GM23338 (cell line): ENCODE data around the gene HSPD1. TPM values are rescaled to one million over a fixed set of nuclear protein-coding genes. Genes with fewer than 3 reads are reported as not detected.

Experiments used
- ATAC-seq: fragments of 200-7000 bp; cut with Tn5 transposase; 3 replicates; pipeline ENCODE4 v1.9.1; 2020
- DNase-seq: peaks from one replicate; pipeline ENCODE4 v3.0.0-alpha.2; 2015; ENCODE audit warnings: low spot score
- H2AFZ ChIP-seq: fragments of 200-600 bp; sonication (generic); 2 replicates; pipeline ENCODE4 v1.8.0; 2016; ENCODE audit warnings: antibody characterized with exemption, mild to moderate bottlenecking, moderate library complexity
- H3F3A ChIP-seq: fragments of 200-600 bp; sonication (generic); replicated peaks from 2 replicates; pipeline ENCODE4 v1.8.0; 2017; ENCODE audit warnings: antibody characterized with exemption, mixed run types, low read depth
- H3K27ac ChIP-seq: fragments of 200-600 bp; sonication (generic); 2 replicates; pipeline ENCODE4 v1.6.1; 2016; ENCODE audit warnings: low read depth
- H3K27me3 ChIP-seq: fragments of 200-600 bp; sonication (generic); 2 replicates; pipeline ENCODE4 v1.8.0; 2016; ENCODE audit warnings: mild to moderate bottlenecking, mixed run types, moderate library complexity; ENCODE audit not compliant: insufficient read depth
- H3K36me3 ChIP-seq: fragments of 200-600 bp; sonication (generic); 2 replicates; pipeline ENCODE4 v1.8.0; 2016; ENCODE audit warnings: mild to moderate bottlenecking; ENCODE audit not compliant: insufficient read depth
- H3K4me1 ChIP-seq: fragments of 200-600 bp; sonication (generic); 2 replicates; pipeline ENCODE4 v1.8.0; 2016; ENCODE audit warnings: mild to moderate bottlenecking, moderate library complexity; ENCODE audit not compliant: insufficient read depth
- H3K4me2 ChIP-seq: fragments of 200-600 bp; sonication (generic); 2 replicates; pipeline ENCODE4 v1.7.1; 2017; ENCODE audit warnings: mixed run types
- H3K4me3 ChIP-seq: fragments of 200-600 bp; sonication (generic); 2 replicates; pipeline ENCODE4 v1.6.1; 2016; ENCODE audit warnings: mixed run types
- H3K79me2 ChIP-seq: fragments of 200-600 bp; sonication (generic); replicated peaks from 2 replicates; pipeline ENCODE4 v1.8.0; 2017; ENCODE audit warnings: mild to moderate bottlenecking; ENCODE audit not compliant: insufficient read depth
- H3K9me2 ChIP-seq: fragments of 200-600 bp; sonication (generic); 2 replicates; pipeline ENCODE4 v1.8.0; 2017; ENCODE audit not compliant: insufficient read depth
- H4K20me1 ChIP-seq: fragments of 200-600 bp; sonication (generic); replicated peaks from 2 replicates; pipeline ENCODE4 v1.8.0; 2017; ENCODE audit warnings: mild to moderate bottlenecking; ENCODE audit not compliant: insufficient read depth
- H3K27ac Mint-ChIP-seq: 2 replicates; pipeline ENCODE4 v1.8.0; 2020; ENCODE audit warnings: inconsistent platforms, mild to moderate bottlenecking, moderate library complexity, mixed read lengths
- H3K27me3 Mint-ChIP-seq: 3 replicates; pipeline ENCODE4 v1.8.0; 2022; ENCODE audit warnings: low read depth, mild to moderate bottlenecking, moderate library complexity, mixed read lengths, inconsistent platforms; ENCODE audit not compliant: insufficient read depth, poor library complexity
- H3K36me3 Mint-ChIP-seq: 3 replicates; pipeline ENCODE4 v1.8.0; 2021; ENCODE audit warnings: low read depth, mild to moderate bottlenecking, inconsistent platforms, moderate library complexity, mixed read lengths
- H3K4me1 Mint-ChIP-seq: 3 replicates; pipeline ENCODE4 v1.8.0; 2020; ENCODE audit warnings: mild to moderate bottlenecking, inconsistent platforms, mixed read lengths
- H3K4me3 Mint-ChIP-seq: 3 replicates; pipeline ENCODE4 v1.8.0; 2021; ENCODE audit warnings: moderate library complexity, mild to moderate bottlenecking, inconsistent platforms, mixed read lengths
- H3K9me3 Mint-ChIP-seq: 3 replicates; pipeline ENCODE4 v1.8.0; 2020; ENCODE audit warnings: moderate library complexity, mild to moderate bottlenecking, inconsistent platforms, mixed read lengths
- CREB1 ChIP-seq: fragments of 250-450 bp; sonication (Bioruptor Pico); IDR thresholded peaks from 2 replicates; pipeline ENCODE4 v1.5.0; 2020; ENCODE audit warnings: low read depth, mild to moderate bottlenecking, moderate library complexity
- EZH2phosphoT487 ChIP-seq: fragments of 200-600 bp; sonication (generic); IDR thresholded peaks from one replicate; pipeline ENCODE4 v1.8.1; 2018; ENCODE audit warnings: antibody characterized with exemption; ENCODE audit not compliant: unreplicated experiment
- POLR2AphosphoS5 ChIP-seq: IDR thresholded peaks from 2 replicates; pipeline ENCODE4 v1.6.1; 2016; ENCODE audit warnings: antibody characterized with exemption, low read depth
- ZNF114 ChIP-seq: fragments of 250-450 bp; sonication (Bioruptor Pico); IDR thresholded peaks from 2 replicates; pipeline ENCODE4 v1.5.0; 2020; ENCODE audit warnings: mild to moderate bottlenecking, moderate library complexity
- ZNF331 ChIP-seq: fragments of 250-450 bp; sonication (Bioruptor Pico); IDR thresholded peaks from 2 replicates; pipeline ENCODE4 v1.5.0; 2020; ENCODE audit warnings: low read depth, mild to moderate bottlenecking, moderate library complexity
- polyA plus RNA-seq: library from polyadenylated mRNA; unstranded; fragments of >200 nt; fragmentation: Nextera tagmentation; extraction: Ambion mirVana; gene quantifications from 2 replicates; pipeline ENCODE4 v1.2.1, GENCODE V29; 2016
- total RNA-seq: library from RNA; depleted of rRNA; stranded (reverse); fragments of >200 nt; shearing (Covaris generic); gene quantifications from 2 replicates; pipeline ENCODE4 v1.2.3, GENCODE V29; 2014
- TF ChIP-seq, protein P1 (sequence below): IDR thresholded peaks from one replicate; pipeline ENCODE4 v1.6.1; 2018; ENCODE audit warnings: antibody characterized with exemption; ENCODE audit not compliant: unreplicated experiment
- TF ChIP-seq, protein P2 (sequence below), 2 experiments: fragments of 200-600 bp in 1 of 2; sonication (generic) in 1 of 2; conservative IDR thresholded peaks; 2 replicates each; pipeline versions ENCODE4 v1.5.1 to v1.6.1; 2016 to 2017; ENCODE audit warnings: antibody characterized with exemption in 2 of 2, low read depth in 2 of 2, mild to moderate bottlenecking in 2 of 2, moderate library complexity in 1 of 2
- TF ChIP-seq, protein P3 (sequence below): IDR thresholded peaks from 2 replicates; pipeline ENCODE4 v1.6.1; 2016; ENCODE audit warnings: antibody characterized with exemption

HSPD1 gene
- total and polyA plus RNA-seq, 2 experiments from 2014 or later, result 880 to 1,188 TPM

DNA sequence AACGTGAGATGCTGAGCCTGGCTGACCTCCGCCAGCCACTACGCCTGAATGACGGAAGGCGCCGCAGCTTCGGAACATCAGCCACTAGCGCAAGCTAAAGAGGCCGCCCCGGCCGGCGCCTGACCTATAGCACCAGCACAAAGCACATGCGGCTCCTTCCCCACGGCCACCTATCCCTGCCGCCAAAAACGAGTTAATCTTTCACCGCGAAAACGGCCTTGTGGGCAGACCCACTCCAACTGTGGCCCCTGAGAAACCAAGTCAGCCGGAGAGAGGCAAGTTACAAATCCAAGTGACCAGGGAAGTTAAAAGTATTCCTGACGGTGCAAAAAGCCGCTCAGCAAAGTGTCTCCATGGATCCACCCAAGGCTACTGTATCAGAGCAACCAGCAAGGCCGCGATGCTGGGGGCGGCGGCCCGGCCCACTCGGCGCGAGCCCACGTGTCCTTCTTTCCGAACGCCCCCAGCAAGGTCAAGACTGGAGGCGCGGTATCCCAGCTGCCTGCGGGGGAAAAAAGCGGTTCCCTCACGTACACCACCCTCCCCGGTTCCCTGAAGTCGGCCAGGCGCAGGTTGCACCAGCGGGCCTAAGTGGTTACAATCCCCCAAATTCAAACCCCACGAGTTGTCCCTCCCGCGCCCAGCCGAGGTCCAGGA lies 575 bp downstream of the HSPD1 start:
- DNase-seq (peak; percentile 68), ATAC-seq (peak; percentile 34)
- Histone ChIP-seq H2AFZ (no peak overlapping the region), H3F3A (peaks cover 35% of the 10 kb centered on the region), H3K4me1 (peaks cover 32% of the 10 kb centered on the region), H3K27ac (peak overlapping the region; percentile 96; the same call in 1 of the 2 replicates), H3K27me3 (no peaks in the 10 kb centered on the region), H4K20me1 (peaks cover 43% of the 10 kb centered on the region), H3K79me2 (peaks cover 90% of the 10 kb centered on the region), H3K4me3 (peak overlapping the region; percentile 84), H3K9me2 (no peaks in the 10 kb centered on the region), H3K4me2 (peak overlapping the region; percentile 94), H3K36me3 (peaks cover 65% of the 10 kb centered on the region)
- peaks cover 41% of the 10 kb centered on the region for H3K4me1 Mint-ChIP-seq
- peaks cover 9% of the 10 kb centered on the region; the same call in 2 of the 3 replicates for H3K9me3 Mint-ChIP-seq
- H3K27me3 Mint-ChIP-seq, result peaks cover 6% of the 10 kb centered on the region
- H3K4me3 Mint-ChIP-seq, result peak overlapping the region; percentile 96
- H3K27ac Mint-ChIP-seq, result peak overlapping the region; percentile 99
- H3K36me3 Mint-ChIP-seq, result peaks cover 90% of the 10 kb centered on the region
- no peak for TF ChIP-seq EZH2phosphoT487

DNA sequence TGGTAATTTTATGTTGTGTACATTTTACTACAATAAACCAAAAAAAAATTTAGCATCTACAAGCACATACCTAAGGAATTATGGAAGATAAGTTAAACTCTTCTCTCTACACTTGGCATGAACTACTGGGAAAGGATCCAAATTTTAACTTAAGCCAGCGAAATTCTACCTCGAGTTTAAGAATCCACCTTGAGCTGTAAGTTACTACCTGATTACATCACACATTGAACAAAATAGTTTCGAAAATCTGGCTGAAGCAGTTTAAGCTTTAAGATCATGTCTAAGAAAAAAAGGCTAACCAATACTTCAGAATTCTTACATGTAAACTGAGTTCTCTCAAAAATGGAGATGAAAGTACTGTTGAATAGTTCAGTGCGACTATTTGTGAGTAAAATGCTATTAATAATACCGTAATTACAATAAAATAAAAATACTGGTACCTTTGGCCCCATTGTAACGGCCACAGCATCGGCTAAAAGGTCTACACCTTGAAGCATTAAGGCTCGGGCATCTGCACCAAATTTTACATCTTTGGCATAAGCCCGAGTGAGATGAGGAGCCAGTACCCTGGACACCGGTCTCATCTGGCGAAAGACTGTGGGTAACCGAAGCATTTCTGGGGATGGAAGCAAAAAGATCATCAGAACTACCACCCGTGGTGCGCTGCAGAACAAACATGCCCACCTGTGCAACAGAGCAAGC lies 1.3 kb downstream of the HSPD1 start:
- peak overlapping the region; percentile 94 for H3K4me2 ChIP-seq
- peak overlapping the region; percentile 84 for H3K4me3 ChIP-seq
- peaks cover 65% of the 10 kb centered on the region for H3K36me3 ChIP-seq
- Mint-ChIP-seq H3K27ac (peak overlapping the region; percentile 99), H3K27me3 (peaks cover 6% of the 10 kb centered on the region), H3K4me3 (peak overlapping the region; percentile 96), H3K36me3 (peaks cover 90% of the 10 kb centered on the region), H3K9me3 (peaks cover 9% of the 10 kb centered on the region; the same call in 2 of the 3 replicates), H3K4me1 (peaks cover 41% of the 10 kb centered on the region)
- H4K20me1 ChIP-seq, result peaks cover 50% of the 10 kb centered on the region
- H3K4me1 ChIP-seq, result peaks cover 32% of the 10 kb centered on the region
- H2AFZ ChIP-seq, result no peak overlapping the region
- H3K27ac ChIP-seq, result peak overlapping the region; percentile 35; the same call in 1 of the 2 replicates
- no peak for DNase-seq
- H3K9me2 ChIP-seq, result no peaks in the 10 kb centered on the region
- peaks cover 92% of the 10 kb centered on the region for H3K79me2 ChIP-seq
- no peak for ATAC-seq
- peaks cover 36% of the 10 kb centered on the region for H3F3A ChIP-seq
- no peaks in the 10 kb centered on the region for H3K27me3 ChIP-seq
- TF ChIP-seq EZH2phosphoT487 (no peak), ZNF114 (no peak), POLR2AphosphoS5 (no peak; the same call in 1 of the 2 replicates), ZNF331 (CRISPR knock-in tag) (no peak), CREB1 (CRISPR knock-in tag) (no peak)
- TF ChIP-seq, protein P1, sequence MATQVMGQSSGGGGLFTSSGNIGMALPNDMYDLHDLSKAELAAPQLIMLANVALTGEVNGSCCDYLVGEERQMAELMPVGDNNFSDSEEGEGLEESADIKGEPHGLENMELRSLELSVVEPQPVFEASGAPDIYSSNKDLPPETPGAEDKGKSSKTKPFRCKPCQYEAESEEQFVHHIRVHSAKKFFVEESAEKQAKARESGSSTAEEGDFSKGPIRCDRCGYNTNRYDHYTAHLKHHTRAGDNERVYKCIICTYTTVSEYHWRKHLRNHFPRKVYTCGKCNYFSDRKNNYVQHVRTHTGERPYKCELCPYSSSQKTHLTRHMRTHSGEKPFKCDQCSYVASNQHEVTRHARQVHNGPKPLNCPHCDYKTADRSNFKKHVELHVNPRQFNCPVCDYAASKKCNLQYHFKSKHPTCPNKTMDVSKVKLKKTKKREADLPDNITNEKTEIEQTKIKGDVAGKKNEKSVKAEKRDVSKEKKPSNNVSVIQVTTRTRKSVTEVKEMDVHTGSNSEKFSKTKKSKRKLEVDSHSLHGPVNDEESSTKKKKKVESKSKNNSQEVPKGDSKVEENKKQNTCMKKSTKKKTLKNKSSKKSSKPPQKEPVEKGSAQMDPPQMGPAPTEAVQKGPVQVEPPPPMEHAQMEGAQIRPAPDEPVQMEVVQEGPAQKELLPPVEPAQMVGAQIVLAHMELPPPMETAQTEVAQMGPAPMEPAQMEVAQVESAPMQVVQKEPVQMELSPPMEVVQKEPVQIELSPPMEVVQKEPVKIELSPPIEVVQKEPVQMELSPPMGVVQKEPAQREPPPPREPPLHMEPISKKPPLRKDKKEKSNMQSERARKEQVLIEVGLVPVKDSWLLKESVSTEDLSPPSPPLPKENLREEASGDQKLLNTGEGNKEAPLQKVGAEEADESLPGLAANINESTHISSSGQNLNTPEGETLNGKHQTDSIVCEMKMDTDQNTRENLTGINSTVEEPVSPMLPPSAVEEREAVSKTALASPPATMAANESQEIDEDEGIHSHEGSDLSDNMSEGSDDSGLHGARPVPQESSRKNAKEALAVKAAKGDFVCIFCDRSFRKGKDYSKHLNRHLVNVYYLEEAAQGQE, result no peak
- TF ChIP-seq, protein P2, sequence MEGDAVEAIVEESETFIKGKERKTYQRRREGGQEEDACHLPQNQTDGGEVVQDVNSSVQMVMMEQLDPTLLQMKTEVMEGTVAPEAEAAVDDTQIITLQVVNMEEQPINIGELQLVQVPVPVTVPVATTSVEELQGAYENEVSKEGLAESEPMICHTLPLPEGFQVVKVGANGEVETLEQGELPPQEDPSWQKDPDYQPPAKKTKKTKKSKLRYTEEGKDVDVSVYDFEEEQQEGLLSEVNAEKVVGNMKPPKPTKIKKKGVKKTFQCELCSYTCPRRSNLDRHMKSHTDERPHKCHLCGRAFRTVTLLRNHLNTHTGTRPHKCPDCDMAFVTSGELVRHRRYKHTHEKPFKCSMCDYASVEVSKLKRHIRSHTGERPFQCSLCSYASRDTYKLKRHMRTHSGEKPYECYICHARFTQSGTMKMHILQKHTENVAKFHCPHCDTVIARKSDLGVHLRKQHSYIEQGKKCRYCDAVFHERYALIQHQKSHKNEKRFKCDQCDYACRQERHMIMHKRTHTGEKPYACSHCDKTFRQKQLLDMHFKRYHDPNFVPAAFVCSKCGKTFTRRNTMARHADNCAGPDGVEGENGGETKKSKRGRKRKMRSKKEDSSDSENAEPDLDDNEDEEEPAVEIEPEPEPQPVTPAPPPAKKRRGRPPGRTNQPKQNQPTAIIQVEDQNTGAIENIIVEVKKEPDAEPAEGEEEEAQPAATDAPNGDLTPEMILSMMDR (conservative IDR thresholded peaks at IDR 0.05; ENCODE audit: low read depth in 2 of 2), result no peak
- TF ChIP-seq, protein P3, sequence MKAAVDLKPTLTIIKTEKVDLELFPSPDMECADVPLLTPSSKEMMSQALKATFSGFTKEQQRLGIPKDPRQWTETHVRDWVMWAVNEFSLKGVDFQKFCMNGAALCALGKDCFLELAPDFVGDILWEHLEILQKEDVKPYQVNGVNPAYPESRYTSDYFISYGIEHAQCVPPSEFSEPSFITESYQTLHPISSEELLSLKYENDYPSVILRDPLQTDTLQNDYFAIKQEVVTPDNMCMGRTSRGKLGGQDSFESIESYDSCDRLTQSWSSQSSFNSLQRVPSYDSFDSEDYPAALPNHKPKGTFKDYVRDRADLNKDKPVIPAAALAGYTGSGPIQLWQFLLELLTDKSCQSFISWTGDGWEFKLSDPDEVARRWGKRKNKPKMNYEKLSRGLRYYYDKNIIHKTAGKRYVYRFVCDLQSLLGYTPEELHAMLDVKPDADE, result no peak
